Bronchial epithelial cell (primary cell): ENCODE results near the gene SLC25A11. TPM values are rescaled to one million over a fixed set of nuclear protein-coding genes. Genes with fewer than 3 reads are reported as not detected.
A peak's percentile ranks its signal among the peaks of the same experiment; 100 is the strongest.

Source experiments
- DNase-seq: peaks from one replicate; pipeline ENCODE4 v3.0.0-alpha.2; 2010; ENCODE audit warnings: low read depth
- FAIRE-seq: peaks from 2 replicates; lab custom pipeline; 2011; peaks lifted over from hg19 to GRCh38; lab: Jason Lieb, UNC
- H3K27me3 ChIP-seq: 2 replicates; pipeline ENCODE4 v1.5.1; 2011; ENCODE audit warnings: low read length; ENCODE audit not compliant: control insufficient read depth, insufficient read depth
- H3K36me3 ChIP-seq: 2 replicates; pipeline ENCODE4 v1.5.1; 2011; ENCODE audit warnings: low read length; ENCODE audit not compliant: control insufficient read depth, insufficient read depth
- H3K4me3 ChIP-seq: 2 replicates; pipeline ENCODE4 v1.5.1; 2011; ENCODE audit warnings: mild to moderate bottlenecking, low read depth, low read length, control low read depth
- total RNA-seq: library from RNA; depleted of rRNA; stranded (reverse); fragments of >200 nt; gene quantifications from 2 replicates; pipeline ENCODE4 v1.2.1, GENCODE V29; 2014
- TF ChIP-seq, protein P1 (sequence below): IDR thresholded peaks from 2 replicates; pipeline ENCODE4 v1.5.1; 2011; ENCODE audit warnings: mild to moderate bottlenecking, moderate library complexity, low read length, control low read depth, inconsistent platforms; ENCODE audit not compliant: insufficient read depth, severe bottlenecking

The SLC25A11 gene
- total RNA-seq, 1 donor from 2014 or later = 51.6 TPM

DNA sequence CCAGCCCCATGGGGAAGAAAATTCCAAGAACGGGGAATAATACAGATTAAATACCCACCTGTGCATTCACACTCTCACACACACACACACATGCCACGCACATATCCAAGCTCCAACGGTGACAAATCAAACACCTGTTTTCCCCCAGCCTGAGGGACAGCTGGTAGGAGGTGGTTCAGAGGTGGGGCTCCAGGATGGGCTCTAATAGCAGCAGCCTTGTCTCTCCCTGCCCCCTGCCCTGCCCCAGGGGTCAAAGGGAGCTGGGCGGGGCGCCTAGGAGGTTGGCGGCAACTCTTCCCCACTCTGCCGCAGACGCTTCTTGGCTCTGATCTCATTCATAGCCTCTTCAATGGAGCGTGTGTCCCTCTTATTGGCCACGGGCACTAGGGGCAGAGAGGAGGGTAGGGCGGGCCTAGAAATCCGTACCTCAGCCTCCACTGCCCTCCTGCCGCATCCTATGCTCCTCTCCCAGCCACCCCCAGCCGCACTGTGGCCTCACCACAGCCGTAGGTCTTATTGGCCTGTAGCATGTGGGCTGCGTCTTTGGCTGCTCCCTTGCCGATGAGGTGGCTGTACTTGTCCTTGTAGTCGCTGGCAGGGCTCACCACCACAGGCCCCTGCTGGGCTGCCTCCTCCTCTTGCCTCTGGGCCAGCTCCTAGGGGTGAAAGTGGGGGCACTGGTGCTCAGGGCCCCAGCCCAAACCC lies 19.6 kb upstream of the SLC25A11 start:
- H3K4me3 ChIP-seq = no peak overlapping the region
- FAIRE-seq (no peak), DNase-seq (no peak)
- no peaks in the 10 kb centered on the region for H3K27me3 ChIP-seq
- TF ChIP-seq, protein P1, sequence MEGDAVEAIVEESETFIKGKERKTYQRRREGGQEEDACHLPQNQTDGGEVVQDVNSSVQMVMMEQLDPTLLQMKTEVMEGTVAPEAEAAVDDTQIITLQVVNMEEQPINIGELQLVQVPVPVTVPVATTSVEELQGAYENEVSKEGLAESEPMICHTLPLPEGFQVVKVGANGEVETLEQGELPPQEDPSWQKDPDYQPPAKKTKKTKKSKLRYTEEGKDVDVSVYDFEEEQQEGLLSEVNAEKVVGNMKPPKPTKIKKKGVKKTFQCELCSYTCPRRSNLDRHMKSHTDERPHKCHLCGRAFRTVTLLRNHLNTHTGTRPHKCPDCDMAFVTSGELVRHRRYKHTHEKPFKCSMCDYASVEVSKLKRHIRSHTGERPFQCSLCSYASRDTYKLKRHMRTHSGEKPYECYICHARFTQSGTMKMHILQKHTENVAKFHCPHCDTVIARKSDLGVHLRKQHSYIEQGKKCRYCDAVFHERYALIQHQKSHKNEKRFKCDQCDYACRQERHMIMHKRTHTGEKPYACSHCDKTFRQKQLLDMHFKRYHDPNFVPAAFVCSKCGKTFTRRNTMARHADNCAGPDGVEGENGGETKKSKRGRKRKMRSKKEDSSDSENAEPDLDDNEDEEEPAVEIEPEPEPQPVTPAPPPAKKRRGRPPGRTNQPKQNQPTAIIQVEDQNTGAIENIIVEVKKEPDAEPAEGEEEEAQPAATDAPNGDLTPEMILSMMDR = no peak
- H3K36me3 ChIP-seq = peaks cover 11% of the 10 kb centered on the region

DNA sequence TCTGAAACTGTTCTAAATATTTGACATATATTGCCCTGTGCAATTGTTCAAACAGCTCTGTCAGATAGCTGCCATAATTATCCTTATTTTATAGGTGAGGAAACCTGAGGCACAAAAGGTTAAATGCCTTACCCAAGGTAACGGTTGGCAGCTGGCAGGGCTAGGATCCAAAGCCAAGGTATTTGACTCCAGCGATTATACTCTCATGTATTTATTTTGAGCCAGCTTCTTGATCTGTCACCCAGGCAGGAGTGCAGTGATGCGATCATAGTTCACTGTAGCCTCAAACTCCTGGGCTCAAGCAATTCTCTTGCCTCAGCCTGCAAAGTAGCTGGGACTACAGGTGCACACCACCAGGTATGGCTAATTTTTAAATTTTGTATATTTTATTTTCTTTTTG lies 18.3 kb upstream of the SLC25A11 start:
- FAIRE-seq (no peak), DNase-seq (no peak)
- H3K36me3 ChIP-seq = peaks cover 11% of the 10 kb centered on the region
- TF ChIP-seq, protein P1 = no peak
- no peak overlapping the region for H3K4me3 ChIP-seq
- no peaks in the 10 kb centered on the region for H3K27me3 ChIP-seq

DNA sequence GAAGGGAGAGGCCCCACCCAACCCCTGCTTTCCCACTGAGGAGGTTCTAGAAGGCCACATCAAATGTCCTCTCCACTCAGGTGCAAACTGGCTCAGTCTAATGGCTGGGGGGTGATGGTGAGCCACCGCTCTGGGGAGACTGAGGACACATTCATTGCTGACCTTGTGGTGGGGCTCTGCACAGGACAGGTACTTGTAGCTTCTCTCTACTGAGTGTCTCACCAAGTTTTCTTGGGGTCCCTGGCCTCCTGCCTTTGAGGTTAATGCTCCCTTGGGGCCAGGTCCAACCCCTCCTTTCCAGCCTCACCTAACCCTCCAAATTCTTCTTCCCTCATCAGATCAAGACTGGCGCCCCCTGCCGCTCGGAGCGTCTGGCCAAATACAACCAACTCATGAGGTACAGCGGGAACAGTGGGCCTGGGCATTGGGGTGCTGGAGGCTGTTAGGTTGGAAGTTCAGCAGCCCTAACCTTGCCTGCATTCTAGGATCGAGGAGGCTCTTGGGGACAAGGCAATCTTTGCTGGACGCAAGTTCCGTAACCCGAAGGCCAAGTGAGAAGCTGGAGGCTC lies 16.7 kb upstream of the SLC25A11 start:
- DNase-seq (no peak), FAIRE-seq (no peak)
- TF ChIP-seq, protein P1 = peak; percentile 21
- Histone ChIP-seq H3K27me3 (no peaks in the 10 kb centered on the region), H3K4me3 (no peak overlapping the region), H3K36me3 (peaks cover 11% of the 10 kb centered on the region)

DNA sequence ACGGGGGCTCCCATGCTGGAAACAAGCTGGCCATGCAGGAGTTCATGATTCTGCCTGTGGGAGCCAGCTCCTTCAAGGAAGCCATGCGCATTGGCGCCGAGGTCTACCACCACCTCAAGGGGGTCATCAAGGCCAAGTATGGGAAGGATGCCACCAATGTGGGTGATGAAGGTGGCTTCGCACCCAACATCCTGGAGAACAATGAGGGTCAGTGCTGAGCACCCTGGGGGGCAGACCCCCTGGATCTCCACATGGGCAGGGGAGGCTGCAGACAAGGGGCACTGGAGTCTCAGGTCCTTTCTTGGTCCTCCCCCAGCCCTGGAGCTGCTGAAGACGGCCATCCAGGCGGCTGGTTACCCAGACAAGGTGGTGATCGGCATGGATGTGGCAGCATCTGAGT lies 15.2 kb upstream of the SLC25A11 start:
- Histone ChIP-seq H3K27me3 (no peaks in the 10 kb centered on the region), H3K36me3 (peaks cover 7% of the 10 kb centered on the region), H3K4me3 (no peak overlapping the region)
- no peak for FAIRE-seq
- TF ChIP-seq, protein P1 = no peak
- no peak for DNase-seq

DNA sequence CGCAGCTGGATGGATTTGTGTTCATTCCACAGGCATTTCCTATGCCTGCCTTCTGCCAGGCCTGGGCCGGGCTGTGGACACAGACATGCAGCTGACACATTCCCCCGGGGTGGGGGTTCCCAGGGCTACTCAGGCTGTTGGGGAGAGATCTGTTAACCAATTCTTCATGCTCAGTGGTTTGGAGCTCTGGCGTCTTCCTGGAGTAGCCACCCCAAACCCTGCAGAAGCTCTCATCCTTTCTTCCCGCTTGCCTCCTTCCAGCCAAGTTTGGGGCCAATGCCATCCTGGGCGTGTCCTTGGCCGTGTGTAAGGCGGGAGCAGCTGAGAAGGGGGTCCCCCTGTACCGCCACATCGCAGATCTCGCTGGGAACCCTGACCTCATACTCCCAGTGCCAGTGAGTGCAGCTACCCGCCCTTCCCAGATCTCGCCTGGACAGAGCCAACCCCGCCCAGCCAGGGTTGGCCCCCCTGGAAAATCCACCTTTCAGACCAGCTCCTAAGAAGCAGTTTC lies 13.7 kb upstream of the SLC25A11 start:
- no peak for FAIRE-seq
- H3K27me3 ChIP-seq = no peaks in the 10 kb centered on the region
- H3K4me3 ChIP-seq = no peak overlapping the region
- TF ChIP-seq, protein P1 = no peak
- H3K36me3 ChIP-seq = no peaks in the 10 kb centered on the region
- no peak for DNase-seq

DNA sequence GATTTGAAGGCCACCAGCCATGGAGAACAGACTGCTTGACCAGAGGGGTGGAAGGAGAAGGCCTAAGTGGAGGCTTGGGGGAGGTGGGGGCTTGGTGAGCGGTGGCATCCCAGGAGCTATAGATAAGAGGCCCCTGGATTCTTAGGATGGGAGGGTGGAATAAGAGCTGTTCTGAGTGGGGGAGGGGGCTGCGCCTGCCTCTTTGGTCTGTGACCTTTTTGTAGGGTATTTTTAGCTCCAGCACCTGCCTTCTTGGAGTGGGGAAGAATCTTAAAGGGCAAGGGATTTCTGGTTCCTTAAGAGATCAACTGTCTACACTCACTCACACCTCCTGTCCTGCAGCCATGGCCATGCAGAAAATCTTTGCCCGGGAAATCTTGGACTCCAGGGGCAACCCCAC lies 11.6 kb upstream of the SLC25A11 start:
- FAIRE-seq (no peak), DNase-seq (no peak)
- Histone ChIP-seq H3K36me3 (peaks cover 2% of the 10 kb centered on the region), H3K4me3 (no peak overlapping the region), H3K27me3 (no peaks in the 10 kb centered on the region)
- TF ChIP-seq, protein P1 = no peak
